GM21381 (cell line): ENCODE results near the gene CREBRF.
"Not testable (repeated sequence)": the region's sequence is repeated elsewhere in the genome, so short reads cannot be mapped to it uniquely, and the experiment has no call there.

Source experiments
- ATAC-seq: cut with Tn5 transposase; IDR thresholded peaks from one replicate; pipeline ENCODE4 v1.9.1; 2021; ENCODE audit warnings: mild to moderate bottlenecking, moderate library complexity; ENCODE audit not compliant: unreplicated experiment

The CREBRF gene

GRCh38 chr5:173033923-173034322, 22.2 kb upstream of the CREBRF start:
- ATAC-seq = no peak

- peak; percentile 46 for ATAC-seq
Observed at GRCh38 chr5:173035904-173036707, 20.0 kb upstream of the CREBRF start.

GRCh38 chr5:173039188-173039587, 17.0 kb upstream of the CREBRF start:
- no peak for ATAC-seq

- ATAC-seq = no peak
Observed at GRCh38 chr5:173039964-173040363, 16.2 kb upstream of the CREBRF start.

GRCh38 chr5:173041881-173042762, 14.0 kb upstream of the CREBRF start:
- ATAC-seq = no peak

- ATAC-seq = no peak
Observed at GRCh38 chr5:173042763-173043107, 13.4 kb upstream of the CREBRF start.

GRCh38 chr5:173045474-173045873, 10.7 kb upstream of the CREBRF start:
- no peak for ATAC-seq

GRCh38 chr5:173047096-173047837, 8.9 kb upstream of the CREBRF start:
- not testable (repeated sequence) for ATAC-seq

- ATAC-seq = no peak
Observed at GRCh38 chr5:173047838-173048105, 8.4 kb upstream of the CREBRF start.

- no peak for ATAC-seq
Observed at GRCh38 chr5:173050791-173051190, 5.4 kb upstream of the CREBRF start.

- ATAC-seq = no peak
Observed at GRCh38 chr5:173051746-173052145, 4.4 kb upstream of the CREBRF start.

GRCh38 chr5:173053041-173053440, 3.1 kb upstream of the CREBRF start:
- ATAC-seq = no peak

GRCh38 chr5:173055042-173055721, 970 bp upstream of the CREBRF start:
- ATAC-seq = no peak

GRCh38 chr5:173055722-173055982, 500 bp upstream of the CREBRF start:
- ATAC-seq = no peak

- ATAC-seq = peak; percentile 22
Observed at GRCh38 chr5:173056783-173057061, 570 bp downstream of the CREBRF start.

GRCh38 chr5:173057062-173057924, 1.1 kb downstream of the CREBRF start:
- ATAC-seq = peak; percentile 76

GRCh38 chr5:173062141-173062540, 6.0 kb downstream of the CREBRF start:
- no peak for ATAC-seq

- no peak for ATAC-seq
Observed at GRCh38 chr5:173065155-173065554, 9.0 kb downstream of the CREBRF start.

GRCh38 chr5:173069671-173070070, 13.5 kb downstream of the CREBRF start:
- no peak for ATAC-seq

GRCh38 chr5:173075137-173075843, 19.1 kb downstream of the CREBRF start:
- no peak for ATAC-seq
